Astrocyte of the hippocampus (primary cell): ENCODE results near the gene PYGM.

ENCODE experiments used
- DNase-seq: peaks from one replicate; pipeline ENCODE4 v3.0.0; 2011; ENCODE audit warnings: low read depth, low spot score

PYGM gene

GRCh38 chr11:64767344-64768299 is 7.8 kb upstream of the PYGM start:
- DNase-seq: peak; percentile 79

- no peak for DNase-seq
These were observed 7.1 kb upstream of the PYGM start for GRCh38 chr11:64766881-64767280.

GRCh38 chr11:64765851-64766665 is 6.3 kb upstream of the PYGM start:
- DNase-seq: no peak

- DNase-seq: no peak
These were observed 5.6 kb upstream of the PYGM start for GRCh38 chr11:64765291-64765850.

- DNase-seq: no peak
These were observed 5.0 kb upstream of the PYGM start for GRCh38 chr11:64764753-64765152.

- no peak for DNase-seq
These were observed 4.4 kb upstream of the PYGM start for GRCh38 chr11:64764040-64764611.

GRCh38 chr11:64763526-64764039 is 3.8 kb upstream of the PYGM start:
- DNase-seq: no peak

- DNase-seq: peak; percentile 84
These were observed 3.1 kb upstream of the PYGM start for GRCh38 chr11:64762674-64763525.

- DNase-seq: no peak
These were observed 2.5 kb upstream of the PYGM start for GRCh38 chr11:64762277-64762673.

- DNase-seq: no peak
These were observed 1.1 kb upstream of the PYGM start for GRCh38 chr11:64760759-64761420.

GRCh38 chr11:64759131-64759721 is 548 bp downstream of the PYGM start:
- DNase-seq: no peak

- DNase-seq: no peak
These were observed 1.3 kb downstream of the PYGM start for GRCh38 chr11:64758330-64759079.

GRCh38 chr11:64757549-64758329 is 2.0 kb downstream of the PYGM start:
- no peak for DNase-seq

GRCh38 chr11:64755681-64756361 is 4.0 kb downstream of the PYGM start:
- no peak for DNase-seq

GRCh38 chr11:64754919-64755662 is 4.7 kb downstream of the PYGM start:
- no peak for DNase-seq

- DNase-seq: no peak
These were observed 5.5 kb downstream of the PYGM start for GRCh38 chr11:64754124-64754918.
